ENCODE data around the gene MRPS18A.

DNA sequence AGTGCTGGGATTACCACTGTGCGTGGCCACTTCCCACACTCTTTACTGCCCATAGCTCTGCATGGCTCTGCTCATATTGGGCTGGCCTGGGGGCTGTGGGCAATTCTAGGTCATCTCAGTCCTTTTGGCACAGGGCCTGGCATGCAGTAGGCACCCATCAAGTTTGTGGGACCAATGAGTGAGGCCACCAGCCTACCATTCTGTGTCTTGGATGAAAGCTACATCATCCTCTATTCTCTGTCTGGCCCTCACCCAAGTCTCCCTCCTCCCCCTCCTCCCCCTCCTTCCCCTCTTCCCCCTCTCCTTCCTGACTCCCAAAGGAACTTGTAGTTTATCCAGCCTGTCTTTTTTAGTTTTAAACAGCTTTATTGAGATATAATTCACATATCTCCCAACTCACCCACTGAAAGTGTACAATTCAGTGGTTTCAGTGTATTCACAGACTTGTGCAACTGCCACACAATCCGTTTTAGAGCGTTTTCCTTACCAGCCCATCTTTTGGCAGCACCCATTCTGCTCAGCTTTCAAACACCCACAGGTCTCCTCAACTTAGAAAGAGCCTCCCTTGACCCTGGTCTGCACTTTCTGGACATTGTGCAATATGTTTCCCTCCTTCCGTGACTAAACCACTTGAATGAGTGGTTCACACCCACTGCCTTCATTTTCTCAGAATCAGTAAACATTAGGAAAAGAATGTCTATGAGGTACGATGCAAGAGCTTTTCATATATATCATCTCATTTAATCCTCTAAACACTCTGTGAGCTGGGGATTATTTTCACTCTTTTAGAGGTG lies 21.5 kb upstream of the MRPS18A start:
- TF ChIP-seq, protein P1, sequence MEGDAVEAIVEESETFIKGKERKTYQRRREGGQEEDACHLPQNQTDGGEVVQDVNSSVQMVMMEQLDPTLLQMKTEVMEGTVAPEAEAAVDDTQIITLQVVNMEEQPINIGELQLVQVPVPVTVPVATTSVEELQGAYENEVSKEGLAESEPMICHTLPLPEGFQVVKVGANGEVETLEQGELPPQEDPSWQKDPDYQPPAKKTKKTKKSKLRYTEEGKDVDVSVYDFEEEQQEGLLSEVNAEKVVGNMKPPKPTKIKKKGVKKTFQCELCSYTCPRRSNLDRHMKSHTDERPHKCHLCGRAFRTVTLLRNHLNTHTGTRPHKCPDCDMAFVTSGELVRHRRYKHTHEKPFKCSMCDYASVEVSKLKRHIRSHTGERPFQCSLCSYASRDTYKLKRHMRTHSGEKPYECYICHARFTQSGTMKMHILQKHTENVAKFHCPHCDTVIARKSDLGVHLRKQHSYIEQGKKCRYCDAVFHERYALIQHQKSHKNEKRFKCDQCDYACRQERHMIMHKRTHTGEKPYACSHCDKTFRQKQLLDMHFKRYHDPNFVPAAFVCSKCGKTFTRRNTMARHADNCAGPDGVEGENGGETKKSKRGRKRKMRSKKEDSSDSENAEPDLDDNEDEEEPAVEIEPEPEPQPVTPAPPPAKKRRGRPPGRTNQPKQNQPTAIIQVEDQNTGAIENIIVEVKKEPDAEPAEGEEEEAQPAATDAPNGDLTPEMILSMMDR (IDR thresholded peaks at IDR 0.05): no peak
- no peak for TF ChIP-seq EZH2 (IDR thresholded peaks at IDR 0.05; ENCODE audit: borderline replicate concordance, insufficient read depth, low read depth, low read length, poor library complexity, severe bottlenecking)

All from B cell (primary cell).